K562 (cell line): ENCODE results near the gene LPCAT3. TPM values are rescaled to one million over a fixed set of nuclear protein-coding genes. Genes with fewer than 3 reads are reported as not detected.
A peak's percentile ranks its signal among the peaks of the same experiment; 100 is the strongest.

ENCODE experiments used
- ARHGAP35 ChIP-seq: fragments of 450-650 bp; IDR thresholded peaks from 2 replicates; pipeline ENCODE4 v1.6.1; 2018; ENCODE audit not compliant: partially characterized antibody
- BMI1 ChIP-seq: fragments of 150-350 bp; IDR thresholded peaks from 2 replicates; pipeline ENCODE4 v1.6.1; 2014; ENCODE audit warnings: low read length
- CREB1 ChIP-seq, 2 experiments: sonication (generic) in 1 of 2; formaldehyde crosslinking in 1 of 2; IDR thresholded peaks; 2 replicates each; pipeline versions ENCODE4 v1.6.1 to v1.8.0; 2012 to 2022; ENCODE audit warnings: inconsistent platforms in 1 of 2, mild to moderate bottlenecking in 1 of 2, missing genetic modification reagents in 1 of 2, moderate library complexity in 1 of 2
- CREB3 ChIP-seq: fragments of 450-650 bp; conservative IDR thresholded peaks from 2 replicates; pipeline ENCODE4 v1.6.1; 2016; ENCODE audit warnings: missing genetic modification characterization, low read depth, mild to moderate bottlenecking, missing compliant biosample characterization, moderate library complexity
- E2F4 ChIP-seq: sonication (generic); formaldehyde crosslinking; IDR thresholded peaks from 2 replicates; pipeline ENCODE4 v1.8.0; 2022; ENCODE audit warnings: mild to moderate bottlenecking, low read depth, missing genetic modification reagents
- HSF4 ChIP-seq: fragments of 250-450 bp; sonication (Bioruptor Pico); IDR thresholded peaks from 2 replicates; pipeline ENCODE4 v2.1.2; 2022; ENCODE audit warnings: mild to moderate bottlenecking, moderate library complexity, borderline replicate concordance
- NBN ChIP-seq: fragments of 450-650 bp; IDR thresholded peaks from 2 replicates; pipeline ENCODE4 v1.6.1; 2016; ENCODE audit warnings: low read depth, mild to moderate bottlenecking
- PCBP2 ChIP-seq: fragments of 200-400 bp; formaldehyde crosslinking; IDR thresholded peaks from 2 replicates; pipeline ENCODE4 v1.6.1; 2018; ENCODE audit warnings: low read length, low read depth, mild to moderate bottlenecking, moderate library complexity; ENCODE audit not compliant: poor library complexity, severe bottlenecking
- PHF21A ChIP-seq: fragments of 450-650 bp; IDR thresholded peaks from 2 replicates; pipeline ENCODE4 v1.6.1; 2017; ENCODE audit warnings: low read depth, borderline replicate concordance
- PTBP1 ChIP-seq: fragments of 200-400 bp; formaldehyde crosslinking; IDR thresholded peaks from 2 replicates; pipeline ENCODE4 v1.6.1; 2017; ENCODE audit warnings: low read depth, low read length
- PYGO2 ChIP-seq: fragments of 450-650 bp; IDR thresholded peaks from 2 replicates; pipeline ENCODE4 v1.6.1; 2016; ENCODE audit warnings: mild to moderate bottlenecking, missing genetic modification characterization, moderate library complexity, missing compliant biosample characterization
- RFX7 ChIP-seq: fragments of 250-450 bp; sonication (Bioruptor Pico); IDR thresholded peaks from 2 replicates; pipeline ENCODE4 v1.5.1; 2021; ENCODE audit warnings: mild to moderate bottlenecking
- RREB1 ChIP-seq: fragments of 250-450 bp; sonication (Bioruptor Pico); IDR thresholded peaks from 2 replicates; pipeline ENCODE4 v1.4.0; 2020
- SOX6 ChIP-seq: fragments of 450-650 bp; IDR thresholded peaks from 2 replicates; pipeline ENCODE4 v1.6.1; 2014; ENCODE audit warnings: mild to moderate bottlenecking
- TEAD4 ChIP-seq, 2 experiments: sonication (generic) in 1 of 2; formaldehyde crosslinking in 1 of 2; IDR thresholded peaks; 2 replicates each; pipeline versions ENCODE4 v1.6.1 to v1.8.0; 2012 to 2022; ENCODE audit warnings: borderline replicate concordance in 1 of 2, inconsistent platforms in 1 of 2, low read length in 1 of 2, mild to moderate bottlenecking in 1 of 2, missing genetic modification reagents in 1 of 2
- ZKSCAN3 ChIP-seq: fragments of 250-450 bp; sonication (Bioruptor Pico); IDR thresholded peaks from 2 replicates; pipeline ENCODE4 v1.4.0; 2020
- polyA plus RNA-seq, 8 experiments: library from polyadenylated mRNA; depleted of rRNA in 4 of 8; stranded (reverse) in 5 of 8; unstranded in 3 of 8; fragments of >200 nt; fragmentation: Nextera tagmentation in 2 of 8; fragmentation: Illumina TruSeq in 1 of 8; extraction: Ambion mirVana in 2 of 8; extraction: Trizol in 1 of 8; gene quantifications; 2 replicates each; pipeline versions ENCODE4 v1.2.1 to v1.2.3, GENCODE V29; 2011 to 2014; ENCODE audit warnings: inconsistent platforms in 1 of 8, missing spikeins in 1 of 8
- total RNA-seq, 7 experiments: library from RNA; depleted of rRNA in 6 of 7; stranded (reverse); fragments of >200 nt in 6 of 7; fragmentation: Illumina TruSeq in 2 of 7; extraction: Trizol in 2 of 7; gene quantifications; 2 replicates each; pipeline versions ENCODE4 v1.2.1 to v1.2.3, GENCODE V29; 2011 to 2021; ENCODE audit warnings: low replicate concordance in 1 of 7
- TF ChIP-seq, protein P1 (sequence below): fragments of 250-450 bp; sonication (Bioruptor Pico); IDR thresholded peaks from 2 replicates; pipeline ENCODE4 v1.4.0; 2020; ENCODE audit warnings: mild to moderate bottlenecking, moderate library complexity

LPCAT3 gene
- total and polyA plus RNA-seq, 9 of the 15 experiments (the other 6 are each of a cell fraction or from before 2014, with no cell fraction given), result 4.9 to 52.5 (median 25.3) TPM

- TF ChIP-seq RREB1 (no peak), ARHGAP35 (no peak), SOX6 (peak; percentile 58), PYGO2 (no peak), PTBP1 (no peak), CREB1 (IDR thresholded peaks at IDR 0.05) (peak; percentile 97), CREB1 (CRISPR knock-in tag; IDR thresholded peaks at IDR 0.05) (peak; percentile 97), E2F4 (0 out of 2 replicates have a peak, but pooled peaks have one; percentile 55), ZKSCAN3 (CRISPR knock-in tag) (no peak), RFX7 (CRISPR knock-in tag) (no peak), CREB3 (tag) (peak; percentile 66), HSF4 (0 out of 2 replicates have a peak, but pooled peaks have one; percentile 19), PCBP2 (no peak), PHF21A (no peak), NBN (peak; percentile 80), TEAD4 (IDR thresholded peaks at IDR 0.05; ENCODE audit: low read length) (peak; percentile 55), TEAD4 (CRISPR knock-in tag; IDR thresholded peaks at IDR 0.05; ENCODE audit: borderline replicate concordance) (no peak), BMI1 (no peak)
- TF ChIP-seq, protein P1, sequence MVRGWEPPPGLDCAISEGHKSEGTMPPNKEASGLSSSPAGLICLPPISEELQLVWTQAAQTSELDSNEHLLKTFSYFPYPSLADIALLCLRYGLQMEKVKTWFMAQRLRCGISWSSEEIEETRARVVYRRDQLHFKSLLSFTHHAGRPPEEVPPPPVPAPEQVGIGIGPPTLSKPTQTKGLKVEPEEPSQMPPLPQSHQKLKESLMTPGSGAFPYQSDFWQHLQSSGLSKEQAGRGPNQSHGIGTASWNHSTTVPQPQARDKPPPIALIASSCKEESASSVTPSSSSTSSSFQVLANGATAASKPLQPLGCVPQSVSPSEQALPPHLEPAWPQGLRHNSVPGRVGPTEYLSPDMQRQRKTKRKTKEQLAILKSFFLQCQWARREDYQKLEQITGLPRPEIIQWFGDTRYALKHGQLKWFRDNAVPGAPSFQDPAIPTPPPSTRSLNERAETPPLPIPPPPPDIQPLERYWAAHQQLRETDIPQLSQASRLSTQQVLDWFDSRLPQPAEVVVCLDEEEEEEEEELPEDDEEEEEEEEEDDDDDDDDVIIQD (CRISPR knock-in tag), result no peak
These were observed 80.6 kb downstream of the LPCAT3 start (continued) for GRCh38 chr12:6937481-6938352.
